Fibroblast of skin of left biceps (primary cell): ENCODE measurements around the gene DDX27.

Experiments
- DNase-seq, 2 experiments: peaks; one replicate each; pipeline ENCODE4 v3.0.0-alpha.2; 2013; ENCODE audit warnings: low read depth in 2 of 2

Gene DDX27

DNA sequence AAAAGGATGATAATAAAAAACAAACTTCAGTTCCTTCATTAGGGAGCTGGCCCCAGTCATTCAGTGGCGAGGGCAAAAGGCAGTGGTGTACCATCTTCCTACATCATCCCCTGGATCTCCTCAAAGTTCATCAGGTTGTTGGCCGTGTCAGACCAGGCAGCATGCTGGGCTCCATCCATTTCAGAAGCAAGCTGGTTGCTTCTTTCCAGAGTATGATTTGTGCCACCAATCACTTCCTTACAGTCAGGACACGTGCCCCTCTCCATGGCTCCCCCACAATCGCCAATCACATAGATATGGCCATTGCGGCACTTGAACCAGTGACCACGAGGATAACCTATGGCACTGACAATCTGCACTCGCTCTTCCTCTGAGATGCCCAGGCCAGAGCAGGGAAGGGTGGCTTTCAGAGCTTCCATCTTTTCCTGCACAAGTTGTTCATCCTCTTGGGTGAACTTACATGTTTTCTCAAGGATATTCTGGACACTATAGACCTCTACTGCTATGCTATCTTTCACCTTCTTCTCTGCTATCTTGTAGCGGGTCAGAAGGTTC lies 28.0 kb downstream of the DDX27 start:
- DNase-seq, result no peak

DNA sequence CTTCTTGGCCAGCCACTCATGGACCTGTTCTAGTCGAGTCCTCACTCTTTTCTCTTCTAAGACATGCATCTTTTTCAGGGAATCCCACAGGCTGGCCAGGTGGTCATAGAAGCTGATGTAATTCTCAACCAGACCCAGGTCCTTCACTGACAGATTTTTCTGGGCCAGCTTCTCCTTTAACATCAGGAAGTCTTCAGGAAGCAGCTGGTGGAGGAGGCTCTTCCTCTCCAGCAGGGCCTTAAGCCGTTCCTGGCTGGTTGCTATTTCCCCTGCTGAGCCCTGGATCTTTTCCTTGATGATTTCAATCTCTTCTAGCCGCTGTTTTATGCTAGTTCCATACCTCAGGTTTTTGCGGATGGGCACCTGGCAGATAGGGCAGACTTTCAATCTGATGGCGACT lies 28.6 kb downstream of the DDX27 start:
- DNase-seq, result no peak

DNA sequence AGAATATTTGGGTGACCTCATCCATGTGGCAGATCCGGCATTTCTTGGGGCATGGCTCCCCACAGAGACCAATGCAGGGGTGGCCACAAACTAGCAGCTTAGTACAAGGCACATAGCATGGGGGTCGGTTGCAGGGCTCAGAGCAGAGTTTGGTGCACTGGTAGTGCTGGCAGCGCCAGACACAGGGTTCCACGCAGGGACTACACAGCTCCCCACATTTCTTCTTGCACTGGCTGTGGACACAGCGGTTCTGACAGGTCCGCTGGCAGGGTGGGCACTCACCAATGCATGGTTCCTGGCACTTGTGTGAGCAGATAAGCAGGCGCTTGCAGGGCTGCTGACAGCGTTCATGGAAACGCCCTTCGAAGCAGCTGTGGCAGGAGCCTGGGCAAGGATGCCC lies 29.1 kb downstream of the DDX27 start:
- no peak for DNase-seq

DNA sequence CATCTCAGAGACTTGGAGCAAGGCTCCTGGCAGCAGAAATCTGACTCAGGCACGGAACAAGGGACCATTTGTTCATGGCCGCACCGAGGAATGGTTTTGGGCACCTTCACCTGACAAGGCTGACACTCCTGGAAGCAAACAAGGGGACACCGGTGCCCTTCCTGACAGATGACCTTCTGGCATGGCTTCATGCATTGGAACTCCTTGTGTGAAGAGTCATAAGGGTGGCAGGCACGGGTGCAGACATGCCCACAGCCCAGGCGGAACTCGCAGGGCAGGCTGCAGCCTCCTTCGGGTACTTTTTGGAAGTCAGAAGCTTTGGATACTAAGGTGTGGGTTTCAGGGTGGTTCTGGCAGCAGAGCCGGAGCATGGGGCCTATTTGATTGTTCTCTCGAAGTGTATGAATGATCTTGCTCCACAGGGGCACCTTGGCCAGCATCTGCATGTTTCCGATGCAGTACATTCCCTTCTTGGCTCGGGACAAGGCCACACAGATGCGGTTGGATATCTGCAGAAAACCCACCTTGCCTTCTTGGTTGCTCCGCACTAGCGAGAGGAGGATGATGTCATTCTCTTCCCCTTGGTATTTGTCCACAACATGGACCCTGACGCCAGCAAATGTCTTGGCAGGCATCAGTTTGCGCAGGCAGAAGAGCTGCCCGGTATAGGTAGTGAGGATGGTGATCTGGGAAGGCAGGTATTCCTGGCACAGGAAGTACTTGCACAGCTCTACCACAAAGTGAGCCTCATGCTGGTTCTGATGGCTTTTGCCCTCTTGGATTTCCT lies 29.9 kb downstream of the DDX27 start:
- DNase-seq, result no peak

DNA sequence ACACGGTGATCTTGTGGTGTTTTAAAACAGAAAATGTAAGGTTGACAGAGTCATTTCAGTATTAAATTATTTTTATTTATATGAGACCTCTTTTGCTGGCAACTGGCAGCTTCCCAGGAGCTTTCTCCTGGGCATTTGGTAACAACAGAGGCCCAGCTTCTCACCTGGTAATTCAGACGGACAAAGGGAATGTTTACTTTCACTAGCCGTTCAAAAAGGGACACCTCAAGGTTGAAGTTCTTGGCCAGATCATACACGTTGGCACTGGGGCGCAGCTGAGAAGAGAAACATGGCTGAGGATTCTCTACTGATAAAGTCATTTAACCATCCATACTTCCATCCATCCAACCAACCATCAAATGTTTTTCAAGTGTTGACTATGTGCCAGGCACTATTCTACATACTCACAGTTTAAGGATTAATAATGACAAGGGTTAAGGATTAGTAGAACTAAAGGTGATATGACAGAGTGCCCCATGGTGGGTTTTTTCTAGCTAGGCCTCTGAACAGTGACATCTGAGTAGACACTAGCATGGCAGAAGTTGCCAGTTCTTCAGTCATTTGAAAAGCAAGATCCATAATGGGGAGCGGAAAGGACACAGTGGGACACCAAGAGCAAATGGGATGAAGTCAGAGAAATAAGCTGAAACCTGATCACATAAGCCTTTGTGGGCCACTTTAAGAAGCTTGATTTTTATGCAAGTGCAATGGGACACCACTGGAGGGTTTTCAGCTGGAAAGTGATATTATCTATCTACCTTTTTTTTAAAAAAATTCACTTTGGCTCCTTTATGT lies 33.5 kb downstream of the DDX27 start:
- no peak for DNase-seq

DNA sequence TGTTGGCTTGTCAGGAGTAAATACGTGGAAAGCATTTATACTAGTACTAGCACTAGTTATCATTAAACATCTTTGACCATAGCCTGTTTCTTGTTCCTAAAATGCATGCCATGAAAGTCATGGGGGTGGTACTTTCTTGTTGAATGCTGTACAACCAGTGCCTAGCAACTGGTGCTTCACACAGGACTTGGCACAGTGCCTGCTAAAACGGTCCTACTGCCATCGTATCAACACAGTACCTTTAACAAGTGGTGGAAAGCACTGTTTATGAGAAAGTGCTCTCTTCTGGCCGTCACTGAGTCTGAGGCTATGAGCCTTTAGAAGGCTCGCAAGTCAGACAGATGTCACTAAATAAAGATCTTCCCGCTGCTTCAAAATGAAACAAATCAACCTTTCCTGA lies 37.0 kb downstream of the DDX27 start:
- DNase-seq, result no peak

DNA sequence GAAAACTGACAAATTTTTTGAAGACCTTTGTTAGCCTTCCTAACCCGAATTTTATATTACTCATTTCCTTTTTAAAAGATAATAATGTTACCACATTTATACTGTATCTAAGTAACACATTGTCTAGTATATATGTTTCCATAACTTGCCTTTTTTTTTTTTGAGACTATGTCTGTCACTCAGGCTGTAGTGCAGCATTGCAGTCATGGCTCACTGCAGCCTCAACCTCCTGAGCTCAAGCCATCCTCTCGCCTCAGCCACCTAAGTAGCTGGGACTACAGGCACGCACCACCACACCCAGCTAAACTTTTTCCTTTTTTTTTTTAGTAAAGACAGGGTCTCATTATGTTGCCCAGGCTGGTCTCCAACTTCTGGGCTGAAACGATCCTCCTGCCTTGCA lies 40.1 kb downstream of the DDX27 start:
- no peak for DNase-seq

DNA sequence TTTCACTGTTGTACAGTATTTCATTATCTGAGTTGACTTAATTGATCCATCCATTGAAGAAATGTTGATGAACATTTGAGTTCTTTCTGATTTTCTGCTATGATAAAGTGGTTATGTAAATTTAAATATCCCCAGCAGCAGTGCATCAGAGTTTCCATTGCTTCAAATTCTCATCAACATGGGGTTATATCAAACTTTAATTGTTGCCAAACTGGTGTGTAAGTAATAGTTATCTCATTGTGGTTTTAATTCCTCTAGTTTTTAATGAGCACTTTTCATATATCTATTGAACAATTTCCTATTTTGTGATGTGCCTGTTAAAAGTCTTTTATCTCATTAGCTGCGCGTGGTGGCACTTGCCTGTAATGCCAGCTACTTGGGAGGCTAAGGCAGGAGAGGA lies 40.6 kb downstream of the DDX27 start:
- no peak for DNase-seq

DNA sequence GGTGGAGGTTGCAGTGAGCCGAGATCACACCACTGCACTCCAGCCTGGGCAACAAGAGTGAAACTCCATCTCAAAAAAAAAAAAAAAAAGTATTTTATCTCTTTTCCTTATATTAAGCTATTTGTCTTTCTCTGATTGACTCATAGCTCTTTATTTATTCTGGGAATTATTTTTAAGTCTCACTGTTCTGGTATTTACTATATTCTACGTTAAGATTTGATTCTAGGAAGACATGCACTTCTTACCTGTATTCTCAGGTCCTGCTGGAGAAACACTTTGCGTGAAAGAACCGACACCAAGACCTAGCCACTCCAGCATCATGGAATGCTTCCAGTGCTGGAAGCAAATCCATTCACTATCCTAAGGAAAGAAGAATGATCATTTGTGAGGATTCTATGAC lies 41.0 kb downstream of the DDX27 start:
- no peak for DNase-seq

DNA sequence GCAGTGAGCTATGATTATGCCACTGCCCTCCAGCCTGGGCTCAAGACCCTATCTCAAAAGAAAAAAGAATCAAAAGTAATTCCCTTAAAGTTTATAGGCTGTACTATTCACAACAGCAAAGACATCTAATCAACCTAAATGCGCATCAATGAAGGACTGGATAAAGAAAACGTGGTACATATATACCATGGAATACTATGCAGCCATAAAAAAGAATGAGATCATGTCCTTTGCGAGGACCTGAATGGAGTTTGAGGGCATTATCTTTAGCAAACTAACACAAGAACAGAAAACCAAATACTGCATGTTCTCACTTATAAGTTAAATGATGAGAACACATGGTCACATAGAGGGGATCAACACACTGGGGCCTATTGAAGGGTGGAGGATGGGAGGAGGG lies 42.0 kb downstream of the DDX27 start:
- no peak for DNase-seq

DNA sequence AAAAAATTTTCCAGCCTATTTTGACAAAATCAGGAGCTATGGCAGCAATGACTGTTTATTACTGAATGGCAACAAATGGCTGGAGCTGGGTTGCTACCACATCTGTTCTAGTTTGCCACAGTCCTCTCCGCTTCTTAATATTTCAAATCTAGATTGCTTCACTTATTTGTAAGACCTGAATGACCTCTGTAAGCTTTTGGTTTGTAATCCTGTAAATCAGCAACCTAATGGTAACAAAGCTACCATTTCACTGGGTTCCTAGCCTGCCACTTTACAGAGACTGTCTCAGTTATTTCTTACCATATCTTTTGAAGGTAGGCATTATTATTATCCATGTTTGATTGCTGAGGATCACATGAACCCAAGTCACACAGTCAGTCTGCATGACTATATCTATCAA lies 43.2 kb downstream of the DDX27 start:
- DNase-seq, result no peak

DNA sequence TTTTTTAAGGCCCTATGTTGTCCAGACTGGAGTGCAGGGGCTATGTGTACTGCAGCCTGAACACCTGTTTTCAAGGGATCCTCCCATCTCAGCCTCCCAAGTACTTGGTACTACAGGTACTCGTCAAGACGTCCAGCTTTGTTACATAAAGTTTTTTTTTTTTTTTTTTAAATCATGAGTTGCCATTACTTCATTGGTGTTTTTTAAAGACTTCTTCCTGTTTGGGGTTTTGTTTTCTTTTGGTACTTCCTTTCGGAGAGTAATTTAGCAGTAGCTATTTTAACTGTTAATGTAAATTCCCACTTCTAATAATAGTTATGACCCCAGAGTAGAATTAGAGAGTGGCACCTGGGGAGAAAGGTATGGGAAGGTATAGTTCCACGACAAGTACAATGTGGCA lies 48.1 kb downstream of the DDX27 start:
- no peak for DNase-seq

DNA sequence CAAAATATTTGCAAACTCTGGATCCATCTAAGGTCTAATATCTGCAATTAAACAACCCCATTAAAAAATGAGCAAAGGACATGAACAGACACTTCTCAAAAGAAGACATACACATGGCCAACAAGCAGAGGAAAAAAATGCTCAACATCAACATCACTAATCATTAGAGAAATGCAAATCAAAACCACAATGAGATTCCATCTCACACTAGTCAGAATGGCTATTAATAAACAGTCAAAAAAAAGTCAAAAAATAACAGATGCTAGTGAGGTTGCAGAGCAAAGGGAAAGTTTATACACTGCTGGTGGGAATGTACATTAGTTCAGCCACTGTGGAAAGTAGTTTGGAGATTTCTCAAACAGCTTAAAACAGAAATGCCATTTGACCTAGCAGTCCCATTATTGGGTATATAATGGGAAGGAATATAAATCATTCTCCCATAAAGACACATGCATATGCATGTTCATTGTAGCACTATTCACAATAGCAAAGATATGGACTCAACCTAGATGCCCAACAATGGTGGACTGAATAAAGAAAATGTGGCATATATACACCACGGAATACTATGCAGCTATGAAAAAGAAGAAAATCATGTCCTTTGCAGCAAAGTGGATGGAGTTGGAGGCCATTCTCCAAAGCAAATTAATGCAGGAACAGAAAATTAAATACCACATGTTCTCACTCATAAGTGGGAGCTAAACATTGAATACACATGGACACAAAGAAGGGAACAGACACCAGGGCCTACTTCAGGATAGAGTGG lies 49.6 kb downstream of the DDX27 start:
- DNase-seq, result peak in 1 of 2 experiments; percentile 43

DNA sequence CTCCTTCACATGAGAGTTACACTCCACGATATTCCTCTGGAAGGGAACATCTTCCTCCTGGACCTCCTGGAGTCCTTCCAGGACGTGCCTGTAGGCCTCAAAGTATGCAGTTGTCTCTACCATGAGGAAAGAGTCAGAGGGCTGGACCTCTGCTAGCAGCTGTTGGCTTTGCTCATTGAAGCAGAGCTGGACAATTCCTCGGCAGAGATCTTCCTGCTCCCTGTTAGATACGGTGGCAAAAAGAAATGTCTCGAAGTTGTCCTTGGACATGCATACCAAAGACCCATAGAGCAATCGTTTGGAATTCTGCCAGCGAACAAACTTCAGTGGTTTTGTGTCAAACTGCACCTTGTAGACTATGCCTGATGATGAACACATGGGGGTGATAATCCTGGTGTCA lies 51.0 kb downstream of the DDX27 start:
- DNase-seq, result no peak

DNA sequence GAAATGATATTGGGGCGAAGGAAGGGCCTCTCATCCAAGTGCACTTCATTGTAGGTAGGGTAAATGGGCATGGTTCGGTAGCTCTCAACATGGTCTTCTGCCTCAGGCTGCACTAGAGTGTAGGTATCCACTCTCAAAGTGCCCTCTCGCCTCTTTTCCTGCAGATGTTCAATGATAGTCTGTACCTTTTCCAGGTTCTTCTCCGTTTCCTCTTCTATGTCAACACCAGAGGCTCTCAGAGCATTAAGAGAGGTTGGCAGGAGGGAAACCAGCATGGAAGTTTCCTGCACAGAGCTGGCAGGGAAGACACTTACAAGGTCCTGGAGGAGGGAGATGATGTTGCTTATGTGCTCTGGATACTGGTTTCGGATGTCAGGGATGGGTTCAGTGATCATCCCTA lies 51.5 kb downstream of the DDX27 start:
- no peak for DNase-seq

DNA sequence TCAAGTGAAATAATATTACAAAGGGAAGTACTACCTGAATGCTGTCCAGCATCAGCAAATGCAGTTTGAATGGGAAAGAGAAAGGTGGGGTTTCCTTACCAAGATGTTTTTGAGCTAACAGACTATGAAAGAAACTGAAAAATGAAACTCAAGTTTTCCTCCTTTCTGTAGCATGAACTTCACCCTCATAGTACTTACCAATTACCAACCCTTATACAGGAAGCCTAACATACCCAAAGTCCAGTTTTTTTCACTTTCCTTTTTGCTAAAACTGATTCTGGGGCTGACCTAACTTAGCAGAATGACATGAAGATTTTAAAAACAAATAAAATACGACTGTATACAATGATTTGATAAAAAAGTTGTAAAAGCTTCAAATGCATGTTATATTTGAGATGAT lies 53.4 kb downstream of the DDX27 start:
- no peak for DNase-seq

DNA sequence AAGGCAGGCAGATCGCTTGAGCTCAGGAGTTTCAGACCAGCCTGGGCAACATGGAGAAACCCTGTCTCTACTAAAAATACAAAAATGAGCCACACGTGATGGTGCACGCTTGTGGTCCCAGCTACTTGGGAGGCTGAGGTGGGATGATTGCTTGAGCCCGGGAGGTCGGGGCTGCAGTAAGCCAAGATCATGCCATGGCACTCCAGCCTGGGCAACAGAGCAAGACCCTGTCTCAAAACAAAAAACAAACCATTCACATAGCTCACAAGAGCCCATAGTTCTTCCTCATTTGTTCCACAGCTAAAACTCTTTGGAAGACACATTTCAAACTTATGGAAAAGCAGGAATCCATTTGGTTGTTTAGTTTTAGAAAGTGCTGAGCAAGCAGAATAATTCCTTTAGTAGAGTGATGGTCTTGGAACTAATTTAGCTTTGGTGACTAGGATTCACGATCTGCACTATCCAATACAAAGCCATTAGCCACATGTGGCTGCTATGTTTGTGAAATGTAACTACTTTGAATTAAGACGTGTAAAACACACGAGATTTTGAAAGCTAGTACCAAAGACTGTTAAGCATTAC lies 54.6 kb downstream of the DDX27 start:
- no peak for DNase-seq

DNA sequence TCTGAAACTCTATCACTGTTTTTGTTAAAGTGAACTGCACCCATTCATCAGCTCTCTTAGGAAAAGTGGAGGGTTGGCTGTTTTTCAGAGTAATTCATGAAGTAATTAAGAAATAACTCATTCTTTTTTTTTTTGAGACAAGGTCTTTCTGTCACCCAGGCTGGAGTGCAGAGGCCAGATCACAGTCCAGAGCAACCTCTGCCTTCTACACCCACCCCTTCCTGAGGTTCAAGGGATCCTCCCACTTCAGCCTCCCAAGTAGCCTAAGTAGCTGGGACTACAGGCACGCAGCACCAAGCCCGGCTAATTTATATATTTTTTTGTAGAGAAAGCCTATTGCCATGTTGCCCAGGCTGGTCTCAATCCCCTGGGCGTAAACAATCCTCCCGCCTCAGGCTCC lies 56.0 kb downstream of the DDX27 start:
- DNase-seq, result no peak

DNA sequence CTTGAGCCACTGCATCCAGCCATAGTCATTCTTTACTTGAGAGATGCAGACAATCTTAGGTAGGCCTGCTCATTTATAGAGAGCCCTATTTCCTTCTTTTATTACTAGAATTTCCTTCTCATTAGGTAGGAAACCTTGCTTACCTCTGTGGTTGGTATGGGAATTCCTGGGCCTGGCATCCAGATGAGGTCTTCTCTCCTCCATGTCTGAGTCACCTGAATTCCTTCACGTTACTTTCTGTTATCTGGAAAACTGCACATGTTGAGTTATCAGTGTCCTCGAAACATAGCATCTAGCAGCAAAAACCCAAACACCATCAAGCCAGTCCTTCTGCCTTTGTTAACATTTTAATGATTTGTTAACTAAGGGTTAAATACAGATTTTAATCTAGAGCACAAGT lies 56.4 kb downstream of the DDX27 start:
- no peak for DNase-seq

DNA sequence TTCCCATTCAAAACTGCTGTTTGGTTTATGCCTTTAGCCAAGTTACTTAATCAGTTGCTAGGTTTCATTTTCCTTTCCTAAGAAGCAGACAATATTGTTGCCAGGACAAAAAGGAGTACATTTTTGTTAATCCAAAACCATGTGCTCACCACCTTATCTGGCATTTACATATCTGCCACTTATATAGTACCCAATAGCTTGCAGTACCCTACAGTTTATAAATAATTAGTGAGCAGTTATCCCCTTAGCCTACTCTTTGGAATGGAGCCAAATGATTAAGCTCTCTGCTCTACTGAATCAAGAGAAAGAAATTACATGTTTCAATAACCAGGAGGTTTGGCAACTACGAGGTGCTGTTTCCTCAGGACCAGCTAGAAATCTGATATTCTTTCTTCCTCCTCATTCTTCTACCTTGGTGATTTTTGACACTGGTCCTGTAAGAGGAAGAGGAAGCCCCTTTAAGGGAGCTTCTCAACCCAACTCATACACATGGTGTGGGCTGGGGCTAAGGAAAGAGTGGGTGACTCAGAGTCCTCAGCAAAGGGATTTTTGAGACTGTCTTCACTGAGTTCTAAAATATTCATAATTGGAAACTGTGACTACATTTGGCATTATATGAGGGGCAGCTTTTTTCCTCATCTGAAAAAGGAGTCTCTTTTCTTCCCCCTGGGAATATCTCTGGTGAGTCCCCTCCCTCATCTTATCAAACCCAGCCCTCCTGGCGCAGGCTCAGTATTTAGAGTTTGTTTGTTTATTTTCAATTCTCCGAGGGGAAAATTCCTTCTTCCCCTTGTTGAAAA lies 57.1 kb downstream of the DDX27 start:
- DNase-seq, result no peak
